Peyer's patch (tissue), 4 donors: ENCODE results near the gene TMEM183A.

ENCODE experiments used
- POLR2A ChIP-seq, 2 donors: fragments of 450-650 bp; IDR thresholded peaks; one replicate each; pipeline ENCODE4 v1.5.1; 2017; ENCODE audit warnings: antibody characterized with exemption in 2 of 2, mild to moderate bottlenecking in 2 of 2, moderate library complexity in 2 of 2
- TF ChIP-seq, protein P1 (sequence below), 6 experiments: fragments of 450-650 bp in 4 of 6; fragments of 200-600 bp in 2 of 6; sonication (generic) in 1 of 6; IDR thresholded peaks; one replicate each; pipeline ENCODE4 v1.5.1; 2017 to 2019; ENCODE audit warnings: antibody characterized with exemption in 6 of 6, mild to moderate bottlenecking in 3 of 6, moderate library complexity in 1 of 6

DNA sequence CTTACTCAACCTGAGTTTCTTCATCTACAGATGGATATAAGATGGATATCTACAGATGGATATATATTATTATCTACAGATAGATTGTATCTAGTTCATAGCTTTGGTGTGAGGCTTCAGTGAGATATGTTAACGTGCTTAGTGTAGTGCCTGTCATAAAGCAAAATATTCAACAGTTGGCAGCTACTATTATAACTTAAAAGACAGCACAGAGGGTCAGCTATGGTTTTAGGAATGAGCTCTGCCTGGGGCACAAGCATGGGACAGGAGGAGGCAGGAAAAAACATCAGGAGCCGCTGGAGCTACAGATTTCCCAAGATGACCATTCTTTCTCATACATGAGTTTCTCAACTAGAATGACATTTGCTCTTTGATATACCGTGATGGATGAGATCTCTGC, 38.8 kb upstream of the TMEM183A start:
- TF ChIP-seq, protein P1, sequence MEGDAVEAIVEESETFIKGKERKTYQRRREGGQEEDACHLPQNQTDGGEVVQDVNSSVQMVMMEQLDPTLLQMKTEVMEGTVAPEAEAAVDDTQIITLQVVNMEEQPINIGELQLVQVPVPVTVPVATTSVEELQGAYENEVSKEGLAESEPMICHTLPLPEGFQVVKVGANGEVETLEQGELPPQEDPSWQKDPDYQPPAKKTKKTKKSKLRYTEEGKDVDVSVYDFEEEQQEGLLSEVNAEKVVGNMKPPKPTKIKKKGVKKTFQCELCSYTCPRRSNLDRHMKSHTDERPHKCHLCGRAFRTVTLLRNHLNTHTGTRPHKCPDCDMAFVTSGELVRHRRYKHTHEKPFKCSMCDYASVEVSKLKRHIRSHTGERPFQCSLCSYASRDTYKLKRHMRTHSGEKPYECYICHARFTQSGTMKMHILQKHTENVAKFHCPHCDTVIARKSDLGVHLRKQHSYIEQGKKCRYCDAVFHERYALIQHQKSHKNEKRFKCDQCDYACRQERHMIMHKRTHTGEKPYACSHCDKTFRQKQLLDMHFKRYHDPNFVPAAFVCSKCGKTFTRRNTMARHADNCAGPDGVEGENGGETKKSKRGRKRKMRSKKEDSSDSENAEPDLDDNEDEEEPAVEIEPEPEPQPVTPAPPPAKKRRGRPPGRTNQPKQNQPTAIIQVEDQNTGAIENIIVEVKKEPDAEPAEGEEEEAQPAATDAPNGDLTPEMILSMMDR (IDR thresholded peaks at IDR 0.05): no peak
- TF ChIP-seq POLR2A (IDR thresholded peaks at IDR 0.05): no peak
